Parathyroid adenoma (tissue), 2 donors: ENCODE results near the gene KSR1.

ENCODE experiments used
- H2AFZ ChIP-seq: fragments of 300-600 bp; sonication (generic); one replicate; pipeline ENCODE4 v1.7.0; 2017; ENCODE audit warnings: antibody characterized with exemption, mild to moderate bottlenecking
- H3K27ac ChIP-seq: fragments of 300-600 bp; sonication (generic); one replicate; pipeline ENCODE4 v1.7.0; 2017
- H3K27me3 ChIP-seq: fragments of 300-600 bp; sonication (generic); one replicate; pipeline ENCODE4 v1.7.0; 2017; ENCODE audit warnings: low read length; ENCODE audit not compliant: control insufficient read depth, insufficient read depth
- H3K36me3 ChIP-seq: fragments of 300-600 bp; sonication (generic); one replicate; pipeline ENCODE4 v1.7.0; 2017; ENCODE audit warnings: low read length; ENCODE audit not compliant: control insufficient read depth, insufficient read depth
- H3K4me1 ChIP-seq: fragments of 300-600 bp; sonication (generic); one replicate; pipeline ENCODE4 v1.7.0; 2017; ENCODE audit warnings: control low read depth
- H3K4me2 ChIP-seq: fragments of 300-600 bp; sonication (generic); one replicate; pipeline ENCODE4 v1.7.0; 2017; ENCODE audit warnings: low read length
- H3K4me3 ChIP-seq: fragments of 300-600 bp; sonication (generic); one replicate; pipeline ENCODE4 v1.7.0; 2017; ENCODE audit warnings: low read depth, low read length
- H3K79me2 ChIP-seq: fragments of 300-600 bp; sonication (generic); one replicate; pipeline ENCODE4 v1.7.0; 2017; ENCODE audit warnings: control low read depth
- H3K9ac ChIP-seq: fragments of 300-600 bp; sonication (generic); one replicate; pipeline ENCODE4 v1.7.0; 2017; ENCODE audit warnings: mild to moderate bottlenecking
- H3K9me3 ChIP-seq: fragments of 300-600 bp; sonication (generic); one replicate; pipeline ENCODE4 v1.7.0; 2017; ENCODE audit warnings: low read length; ENCODE audit not compliant: control insufficient read depth
- TF ChIP-seq, protein P1 (sequence below): fragments of 300-600 bp; sonication (generic); IDR thresholded peaks from one replicate; pipeline ENCODE4 v1.7.0; 2017; ENCODE audit warnings: antibody characterized with exemption, mild to moderate bottlenecking
- donor health status: primary hyperparathyroidism.

The KSR1 gene

DNA sequence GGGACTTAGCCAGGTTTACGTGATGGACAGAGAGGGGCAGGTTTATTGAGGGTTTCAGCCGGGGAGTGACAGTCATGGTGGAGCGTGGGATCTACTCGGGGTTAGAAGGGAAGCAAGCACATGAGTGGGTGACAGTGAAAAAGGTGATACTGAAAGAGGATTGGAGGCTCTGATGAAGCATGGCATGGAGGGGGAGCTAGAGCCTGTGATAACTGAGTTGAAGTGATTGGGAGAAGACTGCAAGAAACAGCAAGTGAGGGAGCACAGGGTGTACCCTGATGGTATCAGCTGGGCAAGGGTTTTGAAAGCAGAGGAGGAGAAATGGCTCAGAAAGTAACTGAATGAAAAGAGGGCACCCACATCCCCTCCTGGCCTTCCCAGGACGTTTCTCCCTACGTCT, 6.7 kb upstream of the KSR1 start:
- Histone ChIP-seq H3K9me3 (no peaks in the 10 kb centered on the region), H2AFZ (peak overlapping the region; percentile 61)

DNA sequence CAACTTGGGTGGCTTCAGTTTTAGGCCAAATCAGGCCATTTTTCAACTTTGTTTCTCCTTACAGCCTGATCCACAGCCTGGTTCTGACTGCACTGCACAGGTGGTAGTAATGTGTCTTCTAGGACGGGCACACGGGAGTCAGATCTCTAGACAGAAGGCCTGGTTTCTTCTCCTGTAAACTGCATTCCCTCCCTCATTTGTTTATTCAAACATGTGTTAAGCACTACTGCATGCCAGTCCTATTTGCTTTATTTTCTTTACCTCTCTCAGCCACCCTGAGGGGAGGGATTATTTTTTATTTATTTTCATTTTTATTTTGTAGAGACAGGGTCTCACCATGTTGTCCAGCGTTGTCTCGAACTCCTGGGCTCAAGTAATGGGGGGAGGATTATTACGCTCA, 6.3 kb upstream of the KSR1 start:
- Histone ChIP-seq H3K4me1 (no peaks in the 10 kb centered on the region), H2AFZ (peak overlapping the region; percentile 61), H3K27me3 (no peaks in the 10 kb centered on the region), H3K4me3 (no peak overlapping the region), H3K9me3 (no peaks in the 10 kb centered on the region), H3K27ac (no peak overlapping the region), H3K4me2 (no peak overlapping the region), H3K79me2 (no peaks in the 10 kb centered on the region), H3K36me3 (no peaks in the 10 kb centered on the region), H3K9ac (no peak overlapping the region)
- TF ChIP-seq, protein P1, sequence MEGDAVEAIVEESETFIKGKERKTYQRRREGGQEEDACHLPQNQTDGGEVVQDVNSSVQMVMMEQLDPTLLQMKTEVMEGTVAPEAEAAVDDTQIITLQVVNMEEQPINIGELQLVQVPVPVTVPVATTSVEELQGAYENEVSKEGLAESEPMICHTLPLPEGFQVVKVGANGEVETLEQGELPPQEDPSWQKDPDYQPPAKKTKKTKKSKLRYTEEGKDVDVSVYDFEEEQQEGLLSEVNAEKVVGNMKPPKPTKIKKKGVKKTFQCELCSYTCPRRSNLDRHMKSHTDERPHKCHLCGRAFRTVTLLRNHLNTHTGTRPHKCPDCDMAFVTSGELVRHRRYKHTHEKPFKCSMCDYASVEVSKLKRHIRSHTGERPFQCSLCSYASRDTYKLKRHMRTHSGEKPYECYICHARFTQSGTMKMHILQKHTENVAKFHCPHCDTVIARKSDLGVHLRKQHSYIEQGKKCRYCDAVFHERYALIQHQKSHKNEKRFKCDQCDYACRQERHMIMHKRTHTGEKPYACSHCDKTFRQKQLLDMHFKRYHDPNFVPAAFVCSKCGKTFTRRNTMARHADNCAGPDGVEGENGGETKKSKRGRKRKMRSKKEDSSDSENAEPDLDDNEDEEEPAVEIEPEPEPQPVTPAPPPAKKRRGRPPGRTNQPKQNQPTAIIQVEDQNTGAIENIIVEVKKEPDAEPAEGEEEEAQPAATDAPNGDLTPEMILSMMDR = no peak

More for the DNA sequence above, 6.7 kb upstream of the KSR1 start:
- no peaks in the 10 kb centered on the region for H3K36me3 ChIP-seq
- no peaks in the 10 kb centered on the region for H3K79me2 ChIP-seq
- H3K4me1 ChIP-seq = no peaks in the 10 kb centered on the region
- no peak overlapping the region for H3K27ac ChIP-seq
- no peak overlapping the region for H3K4me3 ChIP-seq
- no peak overlapping the region for H3K9ac ChIP-seq
- H3K27me3 ChIP-seq = no peaks in the 10 kb centered on the region
- TF ChIP-seq, protein P1 = no peak
- no peak overlapping the region for H3K4me2 ChIP-seq

DNA sequence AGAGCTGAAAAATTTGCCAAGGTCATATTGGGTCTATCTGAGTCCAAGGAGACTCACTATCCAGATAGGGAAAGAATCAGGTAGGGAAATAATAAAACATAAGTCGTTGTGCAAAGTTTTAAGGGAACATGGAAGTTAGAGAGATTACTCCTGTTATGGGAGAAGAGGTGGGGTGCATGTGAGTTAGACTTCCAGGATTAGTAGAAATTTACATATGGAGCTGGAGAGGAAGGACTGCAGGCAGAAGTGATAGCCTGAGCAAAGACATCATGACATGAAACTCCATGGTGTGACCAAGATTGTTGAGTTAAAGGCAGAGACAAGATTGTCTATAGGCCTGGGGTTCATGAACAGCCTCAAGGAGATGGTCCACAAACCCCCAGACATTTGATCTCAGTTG, 5.8 kb upstream of the KSR1 start:
- Histone ChIP-seq H3K4me3 (no peak overlapping the region), H3K36me3 (no peaks in the 10 kb centered on the region), H3K27me3 (no peaks in the 10 kb centered on the region), H3K9ac (no peak overlapping the region), H3K4me1 (no peaks in the 10 kb centered on the region), H2AFZ (no peak overlapping the region), H3K9me3 (no peaks in the 10 kb centered on the region), H3K4me2 (no peak overlapping the region), H3K27ac (no peak overlapping the region), H3K79me2 (no peaks in the 10 kb centered on the region)
- TF ChIP-seq, protein P1 = no peak

DNA sequence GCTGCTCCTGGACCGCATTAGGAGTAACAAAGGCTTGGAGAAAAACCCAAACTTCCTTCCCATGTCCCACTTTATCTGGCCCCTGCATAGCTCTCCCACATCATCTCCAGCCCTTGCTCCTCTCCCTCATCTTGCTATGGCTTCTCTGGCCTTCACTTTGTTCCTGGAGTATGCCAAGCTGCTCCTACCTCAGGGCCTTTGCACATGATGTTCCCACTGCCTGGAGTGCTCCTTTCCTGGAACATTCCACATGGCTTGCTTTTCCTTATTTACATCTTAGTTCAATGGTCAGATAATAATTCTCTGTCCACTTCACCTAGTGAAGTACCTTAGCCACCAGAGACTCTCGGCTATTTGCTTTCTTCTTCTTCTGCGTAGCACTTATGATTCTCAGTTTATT, 4.3 kb upstream of the KSR1 start:
- H3K27ac ChIP-seq = no peak overlapping the region
- no peak overlapping the region for H3K4me3 ChIP-seq
- no peak overlapping the region for H3K9ac ChIP-seq
- TF ChIP-seq, protein P1 = no peak
- H3K27me3 ChIP-seq = no peaks in the 10 kb centered on the region
- no peaks in the 10 kb centered on the region for H3K9me3 ChIP-seq
- H2AFZ ChIP-seq = no peak overlapping the region
- no peaks in the 10 kb centered on the region for H3K4me1 ChIP-seq
- no peaks in the 10 kb centered on the region for H3K79me2 ChIP-seq
- no peaks in the 10 kb centered on the region for H3K36me3 ChIP-seq
- no peak overlapping the region for H3K4me2 ChIP-seq

DNA sequence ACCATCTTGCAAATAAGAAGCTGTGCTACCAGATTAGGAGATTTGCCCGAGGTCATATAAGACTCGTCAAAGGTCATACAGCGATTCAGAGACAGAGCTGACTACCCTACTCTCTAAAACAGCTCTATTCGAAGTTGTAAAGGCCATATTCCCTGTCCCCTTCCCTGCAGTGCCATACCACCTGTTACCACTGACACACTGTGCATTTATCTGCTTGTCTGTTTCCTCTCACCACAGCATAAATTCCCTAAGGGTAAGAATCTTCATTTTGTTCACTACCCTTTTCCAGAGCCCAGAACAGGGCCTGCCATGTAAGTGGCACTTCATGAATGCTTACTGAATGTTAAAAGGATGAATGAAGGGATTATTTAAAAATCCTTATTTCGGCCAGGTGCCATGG, 3.4 kb upstream of the KSR1 start:
- H3K27ac ChIP-seq = no peak overlapping the region
- no peaks in the 10 kb centered on the region for H3K79me2 ChIP-seq
- TF ChIP-seq, protein P1 = no peak
- no peaks in the 10 kb centered on the region for H3K9me3 ChIP-seq
- H3K4me1 ChIP-seq = peaks cover 4% of the 10 kb centered on the region
- H3K9ac ChIP-seq = no peak overlapping the region
- H3K27me3 ChIP-seq = no peaks in the 10 kb centered on the region
- H2AFZ ChIP-seq = no peak overlapping the region
- no peak overlapping the region for H3K4me3 ChIP-seq
- H3K36me3 ChIP-seq = no peaks in the 10 kb centered on the region
- H3K4me2 ChIP-seq = no peak overlapping the region
